GM23338 (cell line): ENCODE results near the gene TRPM2. TPM values are rescaled to one million over a fixed set of nuclear protein-coding genes. Genes with fewer than 3 reads are reported as not detected.

ENCODE experiments used
- ATAC-seq: fragments of 200-7000 bp; cut with Tn5 transposase; 3 replicates; pipeline ENCODE4 v1.9.1; 2020
- DNase-seq: peaks from one replicate; pipeline ENCODE4 v3.0.0-alpha.2; 2015; ENCODE audit warnings: low spot score
- H2AFZ ChIP-seq: fragments of 200-600 bp; sonication (generic); 2 replicates; pipeline ENCODE4 v1.8.0; 2016; ENCODE audit warnings: antibody characterized with exemption, mild to moderate bottlenecking, moderate library complexity
- H3F3A ChIP-seq: fragments of 200-600 bp; sonication (generic); replicated peaks from 2 replicates; pipeline ENCODE4 v1.8.0; 2017; ENCODE audit warnings: antibody characterized with exemption, mixed run types, low read depth
- H3K27ac ChIP-seq: fragments of 200-600 bp; sonication (generic); 2 replicates; pipeline ENCODE4 v1.6.1; 2016; ENCODE audit warnings: low read depth
- H3K27me3 ChIP-seq: fragments of 200-600 bp; sonication (generic); 2 replicates; pipeline ENCODE4 v1.8.0; 2016; ENCODE audit warnings: mild to moderate bottlenecking, mixed run types, moderate library complexity; ENCODE audit not compliant: insufficient read depth
- H3K36me3 ChIP-seq: fragments of 200-600 bp; sonication (generic); 2 replicates; pipeline ENCODE4 v1.8.0; 2016; ENCODE audit warnings: mild to moderate bottlenecking; ENCODE audit not compliant: insufficient read depth
- H3K4me1 ChIP-seq: fragments of 200-600 bp; sonication (generic); 2 replicates; pipeline ENCODE4 v1.8.0; 2016; ENCODE audit warnings: mild to moderate bottlenecking, moderate library complexity; ENCODE audit not compliant: insufficient read depth
- H3K4me2 ChIP-seq: fragments of 200-600 bp; sonication (generic); 2 replicates; pipeline ENCODE4 v1.7.1; 2017; ENCODE audit warnings: mixed run types
- H3K4me3 ChIP-seq: fragments of 200-600 bp; sonication (generic); 2 replicates; pipeline ENCODE4 v1.6.1; 2016; ENCODE audit warnings: mixed run types
- H3K79me2 ChIP-seq: fragments of 200-600 bp; sonication (generic); replicated peaks from 2 replicates; pipeline ENCODE4 v1.8.0; 2017; ENCODE audit warnings: mild to moderate bottlenecking; ENCODE audit not compliant: insufficient read depth
- H3K9me2 ChIP-seq: fragments of 200-600 bp; sonication (generic); 2 replicates; pipeline ENCODE4 v1.8.0; 2017; ENCODE audit not compliant: insufficient read depth
- H4K20me1 ChIP-seq: fragments of 200-600 bp; sonication (generic); replicated peaks from 2 replicates; pipeline ENCODE4 v1.8.0; 2017; ENCODE audit warnings: mild to moderate bottlenecking; ENCODE audit not compliant: insufficient read depth
- H3K27ac Mint-ChIP-seq: 2 replicates; pipeline ENCODE4 v1.8.0; 2020; ENCODE audit warnings: inconsistent platforms, mild to moderate bottlenecking, moderate library complexity, mixed read lengths
- H3K27me3 Mint-ChIP-seq: 3 replicates; pipeline ENCODE4 v1.8.0; 2022; ENCODE audit warnings: low read depth, mild to moderate bottlenecking, moderate library complexity, mixed read lengths, inconsistent platforms; ENCODE audit not compliant: insufficient read depth, poor library complexity
- H3K36me3 Mint-ChIP-seq: 3 replicates; pipeline ENCODE4 v1.8.0; 2021; ENCODE audit warnings: low read depth, mild to moderate bottlenecking, inconsistent platforms, moderate library complexity, mixed read lengths
- H3K4me1 Mint-ChIP-seq: 3 replicates; pipeline ENCODE4 v1.8.0; 2020; ENCODE audit warnings: mild to moderate bottlenecking, inconsistent platforms, mixed read lengths
- H3K4me3 Mint-ChIP-seq: 3 replicates; pipeline ENCODE4 v1.8.0; 2021; ENCODE audit warnings: moderate library complexity, mild to moderate bottlenecking, inconsistent platforms, mixed read lengths
- H3K9me3 Mint-ChIP-seq: 3 replicates; pipeline ENCODE4 v1.8.0; 2020; ENCODE audit warnings: moderate library complexity, mild to moderate bottlenecking, inconsistent platforms, mixed read lengths
- CREB1 ChIP-seq: fragments of 250-450 bp; sonication (Bioruptor Pico); IDR thresholded peaks from 2 replicates; pipeline ENCODE4 v1.5.0; 2020; ENCODE audit warnings: low read depth, mild to moderate bottlenecking, moderate library complexity
- ETS1 ChIP-seq: IDR thresholded peaks from 2 replicates; pipeline ENCODE4 v1.6.1; 2016; ENCODE audit warnings: antibody characterized with exemption
- EZH2 ChIP-seq: fragments of 200-600 bp; sonication (generic); IDR thresholded peaks from one replicate; pipeline ENCODE4 v1.8.0; 2017; ENCODE audit warnings: antibody characterized with exemption, mild to moderate bottlenecking, low read depth; ENCODE audit not compliant: unreplicated experiment
- EZH2phosphoT487 ChIP-seq: fragments of 200-600 bp; sonication (generic); IDR thresholded peaks from one replicate; pipeline ENCODE4 v1.8.1; 2018; ENCODE audit warnings: antibody characterized with exemption; ENCODE audit not compliant: unreplicated experiment
- JUNB ChIP-seq: IDR thresholded peaks from one replicate; pipeline ENCODE4 v1.6.1; 2016; ENCODE audit warnings: antibody characterized with exemption; ENCODE audit not compliant: unreplicated experiment
- NANOG ChIP-seq: IDR thresholded peaks from 2 replicates; pipeline ENCODE4 v1.6.1; 2016; ENCODE audit warnings: antibody characterized with exemption, borderline replicate concordance
- POLR2AphosphoS5 ChIP-seq: IDR thresholded peaks from 2 replicates; pipeline ENCODE4 v1.6.1; 2016; ENCODE audit warnings: antibody characterized with exemption, low read depth
- REST ChIP-seq: IDR thresholded peaks from one replicate; pipeline ENCODE4 v1.6.1; 2018; ENCODE audit warnings: antibody characterized with exemption; ENCODE audit not compliant: unreplicated experiment
- STAT1 ChIP-seq: IDR thresholded peaks from one replicate; pipeline ENCODE4 v1.6.1; 2016; ENCODE audit warnings: antibody characterized with exemption; ENCODE audit not compliant: unreplicated experiment
- ZNF114 ChIP-seq: fragments of 250-450 bp; sonication (Bioruptor Pico); IDR thresholded peaks from 2 replicates; pipeline ENCODE4 v1.5.0; 2020; ENCODE audit warnings: mild to moderate bottlenecking, moderate library complexity
- ZNF331 ChIP-seq: fragments of 250-450 bp; sonication (Bioruptor Pico); IDR thresholded peaks from 2 replicates; pipeline ENCODE4 v1.5.0; 2020; ENCODE audit warnings: low read depth, mild to moderate bottlenecking, moderate library complexity
- polyA plus RNA-seq: library from polyadenylated mRNA; unstranded; fragments of >200 nt; fragmentation: Nextera tagmentation; extraction: Ambion mirVana; gene quantifications from 2 replicates; pipeline ENCODE4 v1.2.1, GENCODE V29; 2016
- total RNA-seq: library from RNA; depleted of rRNA; stranded (reverse); fragments of >200 nt; shearing (Covaris generic); gene quantifications from 2 replicates; pipeline ENCODE4 v1.2.3, GENCODE V29; 2014

The TRPM2 gene
- total and polyA plus RNA-seq, 2 experiments from 2014 or later, result 0.53 to 0.83 TPM

GRCh38 chr21:44389335-44389734, 35.9 kb downstream of the TRPM2 start:
- no peak for ATAC-seq
- DNase-seq, result no peak
- Mint-ChIP-seq H3K27me3 (peaks cover 2% of the 10 kb centered on the region), H3K4me3 (no peak overlapping the region), H3K36me3 (no peaks in the 10 kb centered on the region), H3K27ac (no peak overlapping the region), H3K4me1 (no peaks in the 10 kb centered on the region; the same call in 2 of the 3 replicates), H3K9me3 (peaks cover 46% of the 10 kb centered on the region)
- no peaks in the 10 kb centered on the region for H4K20me1 ChIP-seq
- peaks cover 2% of the 10 kb centered on the region; the same call in 1 of the 2 replicates for H3K9me2 ChIP-seq
- H3K4me2 ChIP-seq, result no peak overlapping the region
- no peaks in the 10 kb centered on the region for H3F3A ChIP-seq
- no peaks in the 10 kb centered on the region for H3K79me2 ChIP-seq
- peaks cover 6% of the 10 kb centered on the region; the same call in 1 of the 2 replicates for H3K36me3 ChIP-seq
- no peaks in the 10 kb centered on the region for H3K4me1 ChIP-seq
- no peaks in the 10 kb centered on the region for H3K27me3 ChIP-seq
- no peak overlapping the region for H3K27ac ChIP-seq
- no peak overlapping the region for H2AFZ ChIP-seq
- no peak overlapping the region for H3K4me3 ChIP-seq
- TF ChIP-seq STAT1 (no peak), ETS1 (no peak), POLR2AphosphoS5 (no peak), ZNF114 (CRISPR knock-in tag) (no peak), NANOG (no peak), JUNB (no peak), EZH2phosphoT487 (no peak)

- Mint-ChIP-seq H3K4me3 (no peak overlapping the region), H3K27ac (no peak overlapping the region), H3K9me3 (peaks cover 33% of the 10 kb centered on the region), H3K36me3 (no peaks in the 10 kb centered on the region), H3K27me3 (peaks cover 2% of the 10 kb centered on the region), H3K4me1 (no peaks in the 10 kb centered on the region; the same call in 2 of the 3 replicates)
- Histone ChIP-seq H3K4me2 (no peak overlapping the region), H3K27ac (no peak overlapping the region), H3F3A (no peaks in the 10 kb centered on the region), H4K20me1 (no peaks in the 10 kb centered on the region), H3K36me3 (no peaks in the 10 kb centered on the region), H3K9me2 (no peaks in the 10 kb centered on the region), H3K4me1 (no peaks in the 10 kb centered on the region), H3K4me3 (no peak overlapping the region), H3K27me3 (no peaks in the 10 kb centered on the region), H2AFZ (no peak overlapping the region), H3K79me2 (no peaks in the 10 kb centered on the region)
- ATAC-seq (no peak), DNase-seq (no peak)
- TF ChIP-seq NANOG, result no peak
Measured at GRCh38 chr21:44390886-44391285, 37.5 kb downstream of the TRPM2 start.

- Mint-ChIP-seq H3K4me3 (no peak overlapping the region), H3K9me3 (peaks cover 27% of the 10 kb centered on the region)
- TF ChIP-seq STAT1 (no peak), POLR2AphosphoS5 (no peak), EZH2phosphoT487 (no peak), ZNF331 (CRISPR knock-in tag) (no peak), JUNB (no peak), REST (no peak), ETS1 (no peak), ZNF114 (CRISPR knock-in tag) (no peak), CREB1 (CRISPR knock-in tag) (no peak), NANOG (no peak), EZH2 (no peak)
Measured at GRCh38 chr21:44391345-44392091, 38.1 kb downstream of the TRPM2 start.

More at GRCh38 chr21:44391345-44392091, 38.1 kb downstream of the TRPM2 start:
- H3K36me3 Mint-ChIP-seq, result no peaks in the 10 kb centered on the region
- Histone ChIP-seq H4K20me1 (no peaks in the 10 kb centered on the region), H3K27ac (no peak overlapping the region), H3K27me3 (no peaks in the 10 kb centered on the region), H3K79me2 (no peaks in the 10 kb centered on the region), H3F3A (no peaks in the 10 kb centered on the region), H3K4me2 (no peak overlapping the region), H2AFZ (no peak overlapping the region), H3K4me1 (no peaks in the 10 kb centered on the region), H3K9me2 (no peaks in the 10 kb centered on the region), H3K4me3 (no peak overlapping the region), H3K36me3 (no peaks in the 10 kb centered on the region)
- no peak overlapping the region for H3K27ac Mint-ChIP-seq
- H3K4me1 Mint-ChIP-seq, result no peaks in the 10 kb centered on the region; the same call in 2 of the 3 replicates
- DNase-seq, result no peak
- ATAC-seq, result no peak; the same call in 1 of the 3 replicates
- H3K27me3 Mint-ChIP-seq, result peaks cover 2% of the 10 kb centered on the region
